ENCODE data around the gene WDFY4.
A peak's percentile ranks its signal among the peaks of the same experiment; 100 is the strongest.

WDFY4 gene

GRCh38 chr10:48655411-48656240 is 29.0 kb upstream of the WDFY4 start:
- no peak for DNase-seq

GRCh38 chr10:48656241-48656913 is 28.3 kb upstream of the WDFY4 start:
- peak; percentile 84 for DNase-seq

- no peak for DNase-seq
Observed at GRCh38 chr10:48656914-48657305, 27.8 kb upstream of the WDFY4 start.

GRCh38 chr10:48657416-48657815 is 27.3 kb upstream of the WDFY4 start:
- DNase-seq, result no peak

- peak; percentile 45 for DNase-seq
Observed at GRCh38 chr10:48658243-48658974, 26.3 kb upstream of the WDFY4 start.

GRCh38 chr10:48658975-48659269 is 25.8 kb upstream of the WDFY4 start:
- no peak for DNase-seq

- DNase-seq, result peak; percentile 62
Observed at GRCh38 chr10:48659790-48660189, 24.9 kb upstream of the WDFY4 start.

- no peak for DNase-seq
Observed at GRCh38 chr10:48661441-48661840, 23.2 kb upstream of the WDFY4 start.

GRCh38 chr10:48667960-48668590 is 16.6 kb upstream of the WDFY4 start:
- DNase-seq, result peak; percentile 98

- DNase-seq, result no peak
Observed at GRCh38 chr10:48670978-48671913, 13.4 kb upstream of the WDFY4 start.

- DNase-seq, result no peak
Observed at GRCh38 chr10:48671914-48672595, 12.6 kb upstream of the WDFY4 start.

- no peak for DNase-seq
Observed at GRCh38 chr10:48672596-48673265, 11.9 kb upstream of the WDFY4 start.

GRCh38 chr10:48677625-48678024 is 7.0 kb upstream of the WDFY4 start:
- DNase-seq, result no peak

- peak; percentile 21 for DNase-seq
Observed at GRCh38 chr10:48678041-48678440, 6.6 kb upstream of the WDFY4 start.

- no peak for DNase-seq
Observed at GRCh38 chr10:48681740-48682139, 2.9 kb upstream of the WDFY4 start.

- DNase-seq, result no peak
Observed at GRCh38 chr10:48682265-48682664, 2.4 kb upstream of the WDFY4 start.

GRCh38 chr10:48683424-48683823 is 1.2 kb upstream of the WDFY4 start:
- no peak for DNase-seq

- no peak for DNase-seq
Observed at GRCh38 chr10:48683868-48684267, 805 bp upstream of the WDFY4 start.

- DNase-seq, result no peak
Observed at GRCh38 chr10:48684463-48684791, 246 bp upstream of the WDFY4 start.

- DNase-seq, result no peak
Observed at GRCh38 chr10:48685731-48686130, 1.1 kb downstream of the WDFY4 start.

Data from MV-4-11 (cell line).